SK-MEL-5 (cell line): ENCODE results near the gene EVI5L. TPM values are rescaled to one million over a fixed set of nuclear protein-coding genes. Genes with fewer than 3 reads are reported as not detected.

Experiments used
- DNase-seq: peaks from one replicate; pipeline ENCODE4 v3.0.0-alpha.2; 2016; ENCODE audit warnings: low read depth, low spot score
- in situ Hi-C: cut with HindIII; loops from 2 replicates; pipeline ENCODE4 v1.10.0; 2016; ENCODE audit warnings: low sequenced_read_pairs, high pct_unique_total_duplicates, low pct_unique_long_range_greater_than_20kb
- total RNA-seq: library from RNA; depleted of rRNA; stranded (reverse); fragments of >200 nt; shearing (Covaris generic); gene quantifications from 2 replicates; pipeline ENCODE4 v1.2.3, GENCODE V29; 2014

Gene EVI5L
- total RNA-seq, 1 experiment from 2014 or later: 4.8 TPM

- in situ Hi-C loops: no loop called here
- DNase-seq: no peak
Observed at GRCh38 chr19:7897292-7897691, 67.3 kb downstream of the EVI5L start.

GRCh38 chr19:7898967-7899366 lies 68.9 kb downstream of the EVI5L start:
- no peak for DNase-seq
- in situ Hi-C loops: no loop called here

- no peak for DNase-seq
- in situ Hi-C loops: no loop called here
Observed at GRCh38 chr19:7899751-7900378, 69.8 kb downstream of the EVI5L start.

DNA sequence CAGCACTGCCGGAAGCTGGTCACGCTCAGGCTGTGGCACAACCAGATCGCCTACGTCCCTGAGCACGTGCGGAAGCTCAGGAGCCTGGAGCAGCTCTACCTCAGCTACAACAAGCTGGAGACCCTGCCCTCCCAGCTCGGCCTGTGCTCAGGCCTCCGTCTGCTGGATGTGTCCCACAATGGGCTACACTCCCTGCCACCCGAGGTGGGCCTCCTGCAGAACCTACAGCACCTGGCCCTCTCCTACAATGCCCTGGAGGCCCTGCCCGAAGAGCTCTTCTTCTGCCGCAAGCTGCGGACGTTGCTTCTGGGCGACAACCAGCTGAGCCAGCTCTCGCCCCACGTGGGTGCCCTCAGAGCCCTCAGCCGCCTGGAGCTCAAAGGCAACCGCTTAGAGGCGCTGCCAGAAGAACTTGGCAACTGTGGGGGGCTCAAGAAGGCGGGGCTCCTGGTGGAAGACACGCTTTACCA lies 70.4 kb downstream of the EVI5L start:
- in situ Hi-C loops: no loop called here
- no peak for DNase-seq

GRCh38 chr19:7900931-7901330 lies 70.9 kb downstream of the EVI5L start:
- in situ Hi-C loops: no loop called here
- DNase-seq: no peak

DNA sequence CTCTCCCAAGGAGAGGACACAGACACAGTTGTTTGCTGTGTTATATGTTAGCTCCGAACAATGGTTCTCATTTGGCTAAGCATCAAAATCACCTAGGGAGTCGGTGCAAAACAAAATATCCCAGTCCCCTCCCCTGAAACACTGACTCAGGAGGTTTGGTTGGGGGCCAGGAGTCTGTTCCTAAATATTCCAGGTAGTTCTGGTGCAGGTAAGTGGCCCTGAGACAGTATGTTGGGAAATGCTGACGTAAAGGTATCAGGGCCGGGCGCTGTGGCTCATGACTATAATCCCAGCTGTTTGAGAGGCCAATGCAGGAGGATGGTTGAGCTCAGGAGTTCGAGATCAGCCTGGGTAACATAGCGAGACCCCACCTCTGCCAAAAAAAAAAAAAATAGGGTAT lies 71.3 kb downstream of the EVI5L start:
- in situ Hi-C loops: no loop called here
- DNase-seq: no peak

DNA sequence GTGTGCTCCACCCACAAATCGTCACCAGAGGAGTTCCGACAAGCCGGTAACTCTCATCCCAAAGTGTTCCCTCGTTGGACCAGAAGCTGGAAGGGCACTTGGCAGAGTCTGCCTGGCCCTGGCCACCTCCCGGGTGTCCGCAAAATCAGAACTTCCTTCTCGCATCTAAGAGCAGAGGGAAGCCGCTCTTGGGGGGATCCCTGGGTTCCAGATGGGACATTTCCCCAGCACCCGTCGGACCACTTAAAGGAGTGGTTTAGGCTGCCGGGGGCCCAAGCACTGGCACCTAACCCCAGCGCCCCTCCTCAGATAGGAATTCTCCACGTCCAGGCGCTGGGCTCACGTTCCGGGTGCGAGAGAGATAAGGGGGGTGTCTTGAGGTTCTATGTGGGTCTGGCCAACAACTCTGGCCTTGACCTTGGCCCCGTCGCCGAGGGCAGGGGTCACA lies 72.8 kb downstream of the EVI5L start:
- in situ Hi-C loops: no loop called here
- DNase-seq: no peak

DNA sequence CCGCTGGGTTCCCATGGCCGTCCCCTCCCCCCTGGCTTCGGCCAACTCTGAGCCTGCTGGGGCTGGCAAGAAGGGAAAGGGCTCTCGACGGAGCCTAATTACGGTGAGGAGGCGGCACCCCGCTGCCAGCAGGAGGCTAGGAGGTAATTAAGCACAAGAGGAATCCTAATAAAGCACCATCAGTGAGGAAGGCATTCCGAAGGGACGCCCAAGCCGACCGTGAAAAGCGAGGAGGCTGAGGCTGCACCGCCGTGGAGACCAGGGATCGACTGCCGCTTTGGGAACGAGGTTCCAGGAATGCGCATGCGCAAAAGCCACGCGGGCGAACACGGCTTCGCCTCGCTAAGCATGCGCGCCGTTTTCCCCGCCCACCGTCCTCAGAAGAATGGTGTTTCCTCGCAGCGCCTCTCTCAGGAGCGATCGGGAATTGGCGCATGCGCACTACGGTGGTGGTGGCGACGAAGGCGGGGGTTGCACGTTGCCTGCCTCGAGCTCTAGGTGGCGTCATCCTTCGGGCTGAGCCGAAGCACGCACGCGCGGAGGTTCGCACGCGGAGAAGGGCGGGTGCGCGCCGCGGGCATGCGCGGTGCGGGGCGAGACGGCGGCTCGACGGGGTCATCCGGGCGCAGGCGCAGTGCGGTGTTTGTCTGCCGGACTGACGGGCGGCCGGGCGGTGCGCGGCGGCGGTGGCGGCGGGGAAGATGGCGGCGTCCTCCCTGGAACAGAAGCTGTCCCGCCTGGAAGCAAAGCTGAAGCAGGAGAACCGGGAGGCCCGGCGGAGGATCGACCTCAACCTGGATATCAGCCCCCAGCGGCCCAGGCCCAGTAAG lies 73.4 kb downstream of the EVI5L start, which contains the start of gene MAP2K7:
Gene MAP2K7, plus strand, starts transcription at position 634 of the 830 bp plus-strand sequence. Its CDS starts 68 bp downstream, at position 702.
- in situ Hi-C loops: no loop called here
- peak; percentile 98 for DNase-seq

- in situ Hi-C loops: no loop called here
- no peak for DNase-seq
Observed at GRCh38 chr19:7904074-7905020, 74.3 kb downstream of the EVI5L start.

GRCh38 chr19:7905268-7905667 lies 75.2 kb downstream of the EVI5L start:
- in situ Hi-C loops: no loop called here
- no peak for DNase-seq

DNA sequence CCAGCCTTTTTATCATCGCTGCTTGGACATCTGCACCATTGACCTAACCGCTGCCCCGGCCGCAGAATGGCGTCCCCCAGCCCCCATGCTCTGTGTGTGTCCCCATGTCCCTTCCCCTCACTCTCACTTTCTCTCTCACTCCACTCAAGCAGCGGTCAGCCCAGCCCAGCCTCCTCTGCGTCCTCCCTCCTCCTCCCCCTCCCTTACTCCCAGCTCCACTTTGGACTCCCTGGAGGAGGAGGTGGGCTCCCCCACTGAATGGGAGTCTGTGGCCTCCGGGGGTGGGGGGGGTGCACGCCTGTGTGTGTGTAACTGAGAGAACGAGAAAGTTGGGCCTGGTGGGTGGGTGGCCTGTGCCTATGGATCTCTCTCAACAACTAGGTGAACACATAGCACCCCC lies 75.8 kb downstream of the EVI5L start:
- in situ Hi-C loops: no loop called here
- DNase-seq: no peak

DNA sequence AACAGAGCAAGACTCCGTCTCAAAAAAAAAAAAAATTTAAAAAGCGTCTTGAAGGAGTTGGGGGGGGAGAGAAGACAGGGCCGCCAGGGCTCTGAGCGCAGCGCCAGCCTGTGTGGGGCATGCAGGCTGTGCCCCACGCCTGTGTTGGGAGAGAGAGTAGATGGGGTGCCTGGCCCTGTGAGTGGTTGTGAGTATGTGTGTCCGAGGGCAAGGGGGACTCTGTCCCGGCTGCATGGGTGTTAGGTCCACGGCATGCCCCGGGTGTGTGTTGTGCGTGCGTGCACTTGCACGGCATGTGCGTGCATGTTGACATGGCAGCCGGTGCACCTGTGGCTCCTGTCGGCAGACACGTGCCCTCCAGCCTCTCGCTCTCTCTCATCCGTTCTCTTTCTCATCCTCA lies 77.1 kb downstream of the EVI5L start:
- no peak for DNase-seq
- in situ Hi-C loops: no loop called here

- in situ Hi-C loops: no loop called here
- no peak for DNase-seq
Observed at GRCh38 chr19:7907544-7907943, 77.5 kb downstream of the EVI5L start.

DNA sequence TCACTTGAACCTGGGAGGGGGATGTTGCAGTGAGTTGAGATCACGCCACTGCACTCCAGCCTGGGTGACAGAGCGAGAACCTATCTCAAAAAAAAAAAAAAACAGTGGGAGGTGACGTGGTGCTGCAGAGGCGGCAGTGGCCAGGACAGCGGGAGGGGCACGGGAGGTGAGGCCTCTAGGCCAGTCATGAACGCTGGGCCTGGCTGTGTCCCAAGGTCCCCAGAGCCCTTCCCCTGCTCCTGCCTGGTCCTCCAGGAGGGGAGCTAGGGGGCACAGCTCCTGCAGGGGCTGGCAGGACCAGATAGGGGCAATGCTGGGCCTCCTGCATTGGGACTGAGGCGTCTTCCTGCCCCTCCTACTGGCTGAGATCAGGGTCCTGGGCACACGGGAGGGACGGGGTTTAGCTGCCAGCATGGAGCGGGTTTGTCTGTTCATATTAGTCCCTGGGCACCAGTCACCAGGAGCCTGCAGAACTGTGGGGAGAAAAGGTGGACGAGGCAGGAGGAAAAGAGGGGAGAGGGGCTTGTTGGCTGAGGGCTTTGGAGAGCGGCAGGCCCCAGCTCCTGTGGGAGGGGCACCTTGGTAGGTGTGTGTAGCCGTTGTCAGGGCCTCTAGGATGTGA lies 78.2 kb downstream of the EVI5L start:
- in situ Hi-C loops: no loop called here
- DNase-seq: no peak

GRCh38 chr19:7908742-7909461 lies 78.9 kb downstream of the EVI5L start:
- DNase-seq: no peak
- in situ Hi-C loops: no loop called here

DNA sequence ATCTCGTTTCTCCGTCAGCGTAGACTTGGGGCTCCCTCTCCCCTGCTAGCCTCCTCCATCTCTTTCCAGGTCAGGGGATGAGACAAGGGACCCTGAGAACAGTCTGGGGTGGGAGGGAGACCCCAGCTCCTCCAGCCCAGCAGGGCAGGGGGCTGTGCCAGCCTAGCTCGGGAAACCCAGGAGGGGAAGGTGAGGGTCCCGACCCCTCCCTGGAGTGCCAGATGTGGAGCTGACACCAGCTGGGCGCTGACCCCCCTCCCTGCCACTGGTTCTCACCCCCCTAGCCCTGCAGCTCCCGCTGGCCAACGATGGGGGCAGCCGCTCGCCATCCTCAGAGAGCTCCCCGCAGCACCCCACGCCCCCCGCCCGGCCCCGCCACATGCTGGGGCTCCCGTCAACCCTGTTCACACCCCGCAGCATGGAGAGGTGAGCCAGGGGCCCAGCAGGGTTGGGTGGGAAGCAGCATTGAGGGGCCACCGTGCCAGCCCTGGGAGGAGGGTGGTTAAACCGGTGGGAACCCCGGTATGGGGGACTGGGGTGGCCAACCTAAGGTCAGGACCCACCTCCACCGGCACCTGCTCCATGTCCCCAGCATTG lies 79.6 kb downstream of the EVI5L start:
- DNase-seq: no peak
- in situ Hi-C loops: no loop called here
